ENCODE results near the gene ITGB2.

ITGB2 gene

GRCh38 chr21:44900559-44901251 lies 20.0 kb downstream of the ITGB2 start:
- ATAC-seq (ENCODE audit: low read depth), result no peak
- no peaks in the 10 kb centered on the region for H3K4me1 ChIP-seq (ENCODE audit: insufficient read depth, poor library complexity, severe bottlenecking)
- H3K36me3 ChIP-seq (ENCODE audit: low read depth), result no peaks in the 10 kb centered on the region
- H3K4me3 ChIP-seq (ENCODE audit: severe bottlenecking), result no peak overlapping the region
- no peaks in the 10 kb centered on the region for H3K27me3 ChIP-seq (ENCODE audit: insufficient read depth, poor library complexity, severe bottlenecking)
- DNase-seq (ENCODE audit: low spot score), result no peak
- no peak for TF ChIP-seq CTCF (IDR thresholded peaks at IDR 0.05; ENCODE audit: poor library complexity, severe bottlenecking)
- H3K9me3 ChIP-seq (ENCODE audit: severe bottlenecking), result no peaks in the 10 kb centered on the region
- H3K27ac ChIP-seq (ENCODE audit: poor library complexity, severe bottlenecking), result no peak overlapping the region

GRCh38 chr21:44899768-44900558 lies 20.7 kb downstream of the ITGB2 start:
- no peaks in the 10 kb centered on the region for H3K9me3 ChIP-seq (ENCODE audit: severe bottlenecking)
- no peak overlapping the region for H3K27ac ChIP-seq (ENCODE audit: poor library complexity, severe bottlenecking)
- H3K27me3 ChIP-seq (ENCODE audit: insufficient read depth, poor library complexity, severe bottlenecking), result no peaks in the 10 kb centered on the region
- no peak overlapping the region for H3K4me3 ChIP-seq (ENCODE audit: severe bottlenecking)
- no peak for DNase-seq (ENCODE audit: low spot score)
- no peak for ATAC-seq (ENCODE audit: low read depth)
- H3K36me3 ChIP-seq (ENCODE audit: low read depth), result no peaks in the 10 kb centered on the region
- no peak for TF ChIP-seq CTCF (IDR thresholded peaks at IDR 0.05; ENCODE audit: poor library complexity, severe bottlenecking)
- no peaks in the 10 kb centered on the region for H3K4me1 ChIP-seq (ENCODE audit: insufficient read depth, poor library complexity, severe bottlenecking)

GRCh38 chr21:44898851-44899767 lies 21.6 kb downstream of the ITGB2 start:
- TF ChIP-seq CTCF (IDR thresholded peaks at IDR 0.05; ENCODE audit: poor library complexity, severe bottlenecking), result no peak
- Histone ChIP-seq H3K36me3 (ENCODE audit: low read depth) (no peaks in the 10 kb centered on the region), H3K9me3 (ENCODE audit: severe bottlenecking) (no peaks in the 10 kb centered on the region), H3K27me3 (ENCODE audit: insufficient read depth, poor library complexity, severe bottlenecking) (no peaks in the 10 kb centered on the region), H3K4me3 (ENCODE audit: severe bottlenecking) (no peak overlapping the region), H3K4me1 (ENCODE audit: insufficient read depth, poor library complexity, severe bottlenecking) (no peaks in the 10 kb centered on the region), H3K27ac (ENCODE audit: poor library complexity, severe bottlenecking) (no peak overlapping the region)
- DNase-seq (ENCODE audit: low spot score) (no peak), ATAC-seq (ENCODE audit: low read depth) (no peak)

GRCh38 chr21:44898011-44898488 lies 22.6 kb downstream of the ITGB2 start:
- H3K27ac ChIP-seq (ENCODE audit: poor library complexity, severe bottlenecking), result no peak overlapping the region
- no peak for TF ChIP-seq CTCF (IDR thresholded peaks at IDR 0.05; ENCODE audit: poor library complexity, severe bottlenecking)
- ATAC-seq (ENCODE audit: low read depth), result no peak
- no peaks in the 10 kb centered on the region for H3K9me3 ChIP-seq (ENCODE audit: severe bottlenecking)
- no peak for DNase-seq (ENCODE audit: low spot score)
- H3K4me3 ChIP-seq (ENCODE audit: severe bottlenecking), result no peak overlapping the region
- no peaks in the 10 kb centered on the region for H3K4me1 ChIP-seq (ENCODE audit: insufficient read depth, poor library complexity, severe bottlenecking)
- no peaks in the 10 kb centered on the region for H3K27me3 ChIP-seq (ENCODE audit: insufficient read depth, poor library complexity, severe bottlenecking)
- no peaks in the 10 kb centered on the region for H3K36me3 ChIP-seq (ENCODE audit: low read depth)

Measured in RWPE2 (cell line).